NCI-H2227 (cell line): Measurements from ENCODE around the gene FGGY.
"Not testable (repeated sequence)": the region's sequence is repeated elsewhere in the genome, so short reads cannot be mapped to it uniquely, and the experiment has no call there.

Experiments used
- DNase-seq: peaks from one replicate; lab custom pipeline; 2025; ENCODE audit not compliant: unreplicated experiment; lab: John Stamatoyannopoulos, UW

Gene FGGY

GRCh38 chr1:59691261-59691660, 394.4 kb downstream of the FGGY start:
- peak; percentile 68 for DNase-seq

GRCh38 chr1:59692591-59692990, 395.7 kb downstream of the FGGY start:
- DNase-seq: peak; percentile 63

GRCh38 chr1:59693406-59693805, 396.5 kb downstream of the FGGY start:
- no peak for DNase-seq

- no peak for DNase-seq
Measured at GRCh38 chr1:59695252-59695651, 398.4 kb downstream of the FGGY start.

- no peak for DNase-seq
Measured at GRCh38 chr1:59696421-59697115, 399.7 kb downstream of the FGGY start.

- no peak for DNase-seq
Measured at GRCh38 chr1:59697150-59697800, 400.4 kb downstream of the FGGY start.

GRCh38 chr1:59698386-59698785, 401.5 kb downstream of the FGGY start:
- no peak for DNase-seq

- peak; percentile 66 for DNase-seq
Measured at GRCh38 chr1:59699227-59699847, 402.4 kb downstream of the FGGY start.

GRCh38 chr1:59701376-59701775, 404.5 kb downstream of the FGGY start:
- DNase-seq: no peak

GRCh38 chr1:59703226-59703917, 406.5 kb downstream of the FGGY start:
- DNase-seq: no peak

GRCh38 chr1:59703918-59704378, 407.1 kb downstream of the FGGY start:
- no peak for DNase-seq

- no peak for DNase-seq
Measured at GRCh38 chr1:59704716-59705115, 407.8 kb downstream of the FGGY start.

- no peak for DNase-seq
Measured at GRCh38 chr1:59705466-59706302, 408.8 kb downstream of the FGGY start.

GRCh38 chr1:59706303-59706599, 409.4 kb downstream of the FGGY start:
- DNase-seq: no peak

GRCh38 chr1:59707178-59707791, 410.4 kb downstream of the FGGY start:
- DNase-seq: peak; percentile 10

GRCh38 chr1:59709333-59709732, 412.4 kb downstream of the FGGY start:
- no peak for DNase-seq

GRCh38 chr1:59710920-59711319, 414.0 kb downstream of the FGGY start:
- DNase-seq: not testable (repeated sequence)

- DNase-seq: no peak
Measured at GRCh38 chr1:59714219-59714618, 417.3 kb downstream of the FGGY start.

GRCh38 chr1:59714966-59715365, 418.1 kb downstream of the FGGY start:
- no peak for DNase-seq

- DNase-seq: no peak
Measured at GRCh38 chr1:59716832-59717231, 419.9 kb downstream of the FGGY start.
